ENCODE results near the gene PEX11G.
"Not testable (repeated sequence)": the region's sequence is repeated elsewhere in the genome, so short reads cannot be mapped to it uniquely, and the experiment has no call there.

The PEX11G gene

DNA sequence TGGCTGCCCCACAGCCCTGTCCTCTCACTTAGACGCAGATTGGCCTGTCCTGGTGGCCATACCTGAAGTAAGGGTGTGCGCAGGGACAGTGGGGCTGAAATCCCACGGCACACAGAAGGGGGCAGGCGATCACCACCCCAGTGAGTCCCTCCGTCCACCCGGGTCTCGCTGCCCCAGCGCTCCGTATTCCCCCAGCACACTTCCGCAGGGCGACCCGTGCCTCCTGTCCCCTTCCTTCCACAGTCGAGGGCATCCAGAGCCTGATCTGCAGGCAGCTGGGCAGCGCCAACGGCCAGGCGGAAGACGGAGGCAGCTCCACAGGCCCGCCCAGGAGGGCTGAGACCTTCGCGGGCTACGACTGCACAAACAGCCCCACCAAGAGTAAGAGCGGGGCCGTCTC, 25.3 kb downstream of the PEX11G start:
- no peak for DNase-seq

DNA sequence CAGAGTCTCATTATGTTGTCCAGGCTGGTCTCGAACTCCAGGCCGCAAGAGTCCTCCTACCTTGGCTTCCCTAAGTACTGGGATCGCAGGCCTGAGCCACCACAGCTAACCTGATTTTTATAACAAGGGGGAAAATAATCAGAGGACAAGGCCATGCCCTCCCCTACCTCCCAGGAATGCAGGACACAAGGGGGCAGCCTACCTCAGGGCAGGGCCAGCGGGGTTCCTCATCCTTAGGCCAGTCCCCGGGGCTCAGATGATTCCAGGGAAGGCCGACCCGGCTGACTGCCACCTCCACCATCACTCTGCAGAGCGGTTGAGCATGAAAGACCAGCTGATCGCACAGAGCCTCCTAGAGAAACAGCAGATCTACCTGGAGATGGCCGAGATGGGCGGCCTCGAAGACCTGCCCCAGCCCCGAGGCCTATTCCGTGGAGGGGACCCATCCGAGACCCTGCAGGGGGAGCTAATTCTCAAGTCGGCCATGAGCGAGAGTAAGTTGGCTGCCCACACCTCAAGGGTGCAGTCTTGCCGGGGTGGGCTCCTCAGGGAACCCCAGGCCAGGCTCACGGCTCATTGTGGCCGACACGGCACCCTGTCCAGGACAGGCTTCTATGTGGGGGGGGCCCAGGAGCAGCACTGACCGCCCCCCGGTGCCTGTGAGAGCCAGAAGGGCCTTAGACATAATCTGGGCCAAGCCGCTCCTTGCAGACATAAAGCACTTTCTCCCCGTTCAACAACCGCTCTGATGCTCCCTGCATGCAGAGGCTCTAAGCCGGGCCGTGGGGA, 26.8 kb downstream of the PEX11G start:
- DNase-seq, result no peak

DNA sequence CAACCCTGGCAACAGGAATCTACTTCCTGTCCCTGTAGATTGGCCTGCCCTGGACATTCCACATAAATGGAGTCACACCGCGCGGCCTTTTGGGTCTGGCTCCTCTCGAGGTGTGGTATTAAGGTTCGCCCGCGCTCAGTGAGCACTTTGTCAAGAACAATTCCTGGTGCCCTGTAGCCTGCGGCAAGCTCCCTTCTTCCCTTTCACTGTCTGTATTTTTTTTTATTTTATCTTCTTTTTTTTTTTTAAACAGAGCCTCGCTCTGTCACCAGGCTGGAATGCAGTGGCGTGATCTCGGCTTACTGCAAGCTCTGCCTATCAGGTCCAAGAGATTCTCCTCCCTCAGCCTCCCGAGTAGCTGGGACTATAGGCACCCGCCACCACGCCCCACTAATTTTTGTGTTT, 28.3 kb downstream of the PEX11G start:
- no peak for DNase-seq

DNA sequence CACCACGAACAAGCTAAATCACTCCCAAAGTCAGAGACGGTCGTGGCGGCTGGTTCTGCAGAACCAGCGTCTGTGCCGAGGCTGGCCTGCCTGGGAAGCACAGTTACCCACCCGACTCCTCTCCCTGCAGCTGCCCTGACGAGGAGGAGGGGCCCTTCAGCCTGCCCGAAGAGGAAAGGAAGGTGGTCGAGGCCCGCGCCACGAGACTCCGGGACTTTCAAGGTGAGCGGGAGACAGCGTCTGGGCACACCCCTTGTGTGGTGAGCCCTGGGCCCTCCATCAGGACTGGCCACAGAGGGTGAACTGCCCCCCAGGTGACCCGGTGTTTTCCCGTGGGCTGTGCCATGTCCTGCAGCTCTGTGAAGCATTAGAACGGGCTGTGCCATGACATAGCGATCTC, 29.1 kb downstream of the PEX11G start:
- no peak for DNase-seq

DNA sequence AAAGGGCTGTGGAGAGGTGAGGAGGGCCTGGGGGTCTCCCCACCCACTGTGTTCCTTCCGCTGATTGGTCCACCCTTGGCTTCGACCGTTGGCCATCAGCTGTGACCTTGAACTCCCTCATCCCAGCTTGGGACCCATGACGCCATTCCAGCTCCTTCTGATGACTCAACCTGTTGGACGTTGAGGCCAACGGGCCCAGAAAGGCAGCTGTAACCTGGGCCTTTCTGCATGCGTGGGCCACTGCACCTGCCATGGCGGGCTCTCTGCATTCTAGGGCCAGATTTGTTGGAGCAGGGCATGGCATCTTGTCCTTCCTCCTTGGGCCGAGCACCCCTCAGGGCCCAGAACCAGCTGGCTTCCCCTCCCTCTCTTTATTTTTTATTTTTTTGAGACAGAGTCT, 30.2 kb downstream of the PEX11G start:
- DNase-seq, result no peak

- DNase-seq, result no peak
Measured at GRCh38 chr19:7456964-7457541, 31.8 kb downstream of the PEX11G start.

DNA sequence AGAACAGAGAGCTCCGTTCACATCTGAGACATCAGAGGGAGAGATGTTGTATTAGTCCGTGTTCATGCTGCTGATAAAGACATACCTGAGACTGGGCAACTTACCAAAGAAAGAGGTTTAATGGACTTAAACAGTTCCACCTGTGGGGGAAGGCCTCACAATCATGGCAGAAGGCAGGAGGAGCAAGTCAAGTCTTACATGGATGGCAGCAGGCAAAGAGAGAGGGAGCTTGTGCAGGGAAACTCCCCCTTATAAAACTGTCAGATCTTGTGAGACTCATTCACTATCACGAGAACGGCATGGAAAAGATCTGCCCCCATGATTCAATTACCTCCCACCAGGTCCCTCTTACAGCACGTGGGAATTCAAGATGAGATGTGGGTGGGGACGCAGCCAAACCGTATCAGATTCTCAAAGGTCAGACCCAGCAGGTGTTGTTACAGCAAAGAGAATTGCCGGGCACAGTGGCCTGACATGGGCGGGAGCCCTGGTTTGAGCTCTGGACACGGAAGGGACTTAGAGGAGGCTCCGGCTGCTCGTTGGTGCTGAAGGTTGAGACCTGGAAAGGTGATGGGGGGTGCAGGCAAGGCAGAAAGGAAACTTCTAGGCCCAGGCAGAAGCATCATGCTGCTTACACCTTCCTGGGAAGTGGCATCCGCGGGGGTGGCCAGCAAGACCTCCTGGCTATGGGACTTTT, 33.1 kb downstream of the PEX11G start:
- DNase-seq, result no peak

DNA sequence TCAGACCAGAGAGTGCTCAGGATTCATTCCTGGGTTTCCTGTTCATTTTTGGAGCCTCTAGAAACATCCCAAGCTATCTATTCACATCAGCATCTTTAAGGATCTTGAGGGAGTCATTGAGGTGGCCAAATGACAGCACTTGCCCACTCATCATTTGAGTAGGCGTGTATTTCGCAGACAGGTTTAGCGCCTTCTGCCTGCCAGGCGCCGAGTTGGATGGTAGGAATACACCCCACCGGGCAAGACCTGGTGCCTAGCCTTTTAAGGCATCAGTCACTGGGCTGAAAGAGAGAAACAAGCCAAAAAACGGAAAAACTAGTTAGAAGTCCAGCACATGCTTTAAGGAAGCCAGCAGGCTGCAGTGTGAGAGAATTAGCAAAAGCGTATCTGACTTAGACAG, 33.8 kb downstream of the PEX11G start:
- no peak for DNase-seq

DNA sequence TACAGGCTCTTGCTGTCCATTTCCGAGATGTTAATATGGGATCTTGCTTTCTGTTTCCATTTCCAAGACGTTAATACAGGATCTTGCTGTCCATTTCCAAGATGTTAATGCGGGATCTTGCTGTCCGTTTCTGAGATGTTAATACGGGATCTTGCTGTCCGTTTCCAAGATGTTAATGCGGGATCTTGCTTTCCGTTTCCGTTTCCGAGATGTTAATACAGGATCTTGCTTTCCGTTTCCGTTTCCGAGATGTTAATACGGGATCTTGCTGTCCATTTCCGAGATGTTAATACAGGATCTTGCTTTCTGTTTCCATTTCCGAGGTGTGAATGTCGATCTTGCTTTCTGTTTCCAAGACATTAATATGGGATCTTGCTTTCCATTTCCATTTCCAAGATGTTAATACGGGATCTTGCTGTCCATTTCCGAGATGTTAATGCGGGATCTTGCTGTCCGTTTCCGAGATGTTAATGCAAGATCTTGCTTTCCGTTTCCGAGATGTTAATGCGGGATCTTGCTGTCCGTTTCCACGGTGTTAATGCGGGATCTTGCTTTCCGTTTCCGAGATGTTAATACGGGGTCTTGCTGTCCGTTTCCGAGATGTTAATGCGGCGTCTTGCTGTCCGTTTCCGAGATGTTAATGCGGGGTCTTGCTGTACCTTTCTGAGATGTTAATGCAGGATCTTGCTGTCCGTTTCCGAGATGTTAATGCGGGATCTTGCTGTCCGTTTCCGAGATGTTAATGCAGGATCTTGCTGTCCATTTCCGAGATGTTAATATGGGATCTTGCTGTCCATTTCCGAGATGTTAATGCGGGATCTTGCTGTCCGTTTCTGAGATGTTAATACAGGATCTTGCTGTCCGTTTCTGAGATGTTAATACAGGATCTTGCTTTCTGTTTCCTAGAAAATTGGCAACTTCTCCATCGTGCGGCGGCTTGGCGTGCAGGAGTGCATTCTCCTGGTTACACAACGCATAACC, 38.3 kb downstream of the PEX11G start:
- no peak for DNase-seq

DNA sequence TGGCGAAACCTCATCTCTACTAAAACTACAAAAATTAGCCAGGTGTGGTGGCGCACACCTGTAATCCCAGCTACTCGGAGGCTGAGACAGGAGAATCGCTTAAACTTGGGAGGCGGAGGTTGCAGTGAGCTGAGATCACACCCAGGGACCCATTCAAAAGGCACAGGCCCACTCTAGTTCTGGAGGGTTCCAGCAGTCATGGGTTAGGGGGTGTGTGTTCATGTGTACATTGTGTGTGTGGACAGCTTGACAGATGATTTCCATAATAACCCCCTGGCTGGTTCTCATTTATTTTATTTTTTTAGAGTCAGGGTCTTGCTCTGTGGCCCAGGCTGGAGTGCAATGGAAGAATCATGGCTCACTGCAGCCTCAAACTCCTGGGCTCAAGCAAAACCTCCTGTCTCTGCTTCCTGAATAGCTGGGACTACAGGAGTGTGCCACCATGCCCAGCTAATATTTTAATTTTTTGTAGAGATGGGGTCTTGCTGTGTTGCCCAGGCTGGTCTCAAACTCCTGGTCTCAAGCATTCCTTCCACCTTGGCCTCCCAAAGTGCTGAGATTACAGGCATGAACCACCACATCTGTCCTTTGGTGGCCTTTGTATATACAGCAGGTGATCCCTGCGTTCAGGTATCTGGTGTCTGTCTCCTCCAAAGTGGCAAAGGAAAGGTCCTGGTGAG, 39.3 kb downstream of the PEX11G start:
- DNase-seq, result not testable (repeated sequence)

DNA sequence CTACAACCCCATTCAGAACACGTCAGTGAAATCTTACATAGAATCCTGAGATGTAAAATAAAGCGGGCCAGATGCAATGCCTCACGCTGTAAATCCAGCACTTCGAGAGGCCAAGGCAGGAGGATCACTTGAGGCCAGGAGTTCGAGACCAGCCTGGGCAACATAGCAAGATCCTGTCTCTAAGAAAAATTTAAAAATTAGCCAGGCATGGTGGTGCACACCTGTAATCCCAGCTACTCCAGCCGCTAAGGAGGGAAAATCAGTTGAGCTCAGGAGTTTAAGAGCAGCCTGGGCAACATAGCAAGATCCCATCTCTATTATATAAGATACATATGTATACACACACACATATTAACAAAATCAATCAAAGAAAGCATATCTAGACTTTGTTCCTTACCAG, 41.2 kb downstream of the PEX11G start:
- no peak for DNase-seq

GRCh38 chr19:7445104-7445503, 43.7 kb downstream of the PEX11G start:
- no peak for DNase-seq

DNA sequence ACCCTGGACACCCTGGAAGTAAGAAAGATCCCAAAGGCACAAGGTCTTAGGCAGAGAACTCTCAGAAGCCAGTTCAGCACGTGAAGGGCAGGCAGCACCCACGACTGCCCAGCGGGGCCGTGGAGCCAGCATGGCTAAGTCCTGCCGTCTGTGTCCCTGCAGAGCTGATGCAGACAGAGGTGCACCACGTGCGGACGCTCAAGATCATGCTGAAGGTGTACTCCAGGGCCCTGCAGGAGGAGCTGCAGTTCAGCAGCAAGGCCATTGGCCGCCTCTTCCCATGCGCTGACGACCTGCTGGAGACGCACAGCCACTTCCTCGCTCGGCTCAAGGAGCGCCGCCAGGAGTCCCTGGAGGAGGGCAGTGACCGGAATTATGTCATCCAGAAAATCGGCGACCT, 44.8 kb downstream of the PEX11G start:
- no peak for DNase-seq

- no peak for DNase-seq
Measured at GRCh38 chr19:7442423-7442822, 46.4 kb downstream of the PEX11G start.

GRCh38 chr19:7441468-7442146, 47.2 kb downstream of the PEX11G start:
- DNase-seq, result no peak

DNA sequence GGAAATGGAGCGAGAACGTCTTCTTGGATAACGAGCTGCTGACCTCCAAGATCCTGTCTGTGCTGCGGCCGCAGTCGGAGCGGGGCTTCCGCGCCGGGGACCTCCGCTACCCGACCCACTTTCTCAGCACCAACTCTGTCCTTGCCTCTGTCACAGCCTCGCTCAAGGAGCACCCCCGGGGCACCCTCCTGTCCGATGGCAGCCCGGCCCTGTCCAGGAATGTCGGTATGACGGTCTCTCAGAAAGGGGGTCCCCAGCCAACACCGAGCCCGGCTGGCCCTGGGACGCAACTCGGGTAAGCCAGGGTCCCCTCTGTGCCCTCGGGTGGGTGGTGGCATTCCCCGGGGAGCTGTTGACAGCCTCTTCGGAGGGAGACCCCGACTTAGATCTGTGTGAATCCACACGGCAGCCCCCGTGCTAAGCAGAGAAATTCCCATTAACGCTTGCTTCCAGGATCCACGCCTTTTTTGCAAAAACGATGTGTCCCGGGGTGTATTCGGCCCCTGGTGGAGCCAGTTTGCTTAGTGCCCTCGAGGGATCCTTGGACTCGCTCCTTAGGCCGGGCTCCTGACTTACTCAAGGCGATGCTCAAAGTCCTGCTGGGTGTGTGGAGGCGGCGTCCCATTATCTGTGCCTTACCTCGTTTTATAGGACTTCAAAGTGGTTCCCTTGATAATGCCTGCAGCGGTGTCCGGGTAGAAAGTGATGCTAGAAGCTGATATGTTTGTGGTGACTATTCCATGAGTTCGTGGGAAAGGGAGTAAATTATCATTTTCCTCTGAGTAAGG, 48.5 kb downstream of the PEX11G start:
- no peak for DNase-seq

- DNase-seq, result no peak
Measured at GRCh38 chr19:7435586-7435985, 53.2 kb downstream of the PEX11G start.

- DNase-seq, result no peak
Measured at GRCh38 chr19:7434391-7434790, 54.4 kb downstream of the PEX11G start.

DNA sequence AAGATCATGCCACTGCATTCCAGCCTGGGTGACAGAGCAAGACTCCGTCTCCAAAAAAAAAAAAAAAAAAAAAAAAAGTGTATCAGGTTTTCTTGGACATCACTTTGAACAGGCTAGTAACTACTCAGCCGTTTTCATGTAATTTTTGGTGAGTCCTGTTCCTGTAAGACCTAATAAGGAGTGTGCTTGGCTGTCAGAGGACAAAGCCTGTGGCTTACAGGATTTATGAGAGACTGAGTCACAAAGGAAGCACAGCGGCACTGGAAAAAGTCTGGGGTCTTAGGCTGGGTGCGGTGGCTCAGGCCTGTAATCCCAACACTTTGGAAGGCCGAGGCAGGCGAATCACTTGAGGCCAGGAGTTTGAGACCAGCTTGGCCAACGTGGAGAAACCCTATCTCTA, 55.4 kb downstream of the PEX11G start:
- DNase-seq, result not testable (repeated sequence)

- DNase-seq, result no peak
Measured at GRCh38 chr19:7429638-7430282, 59.1 kb downstream of the PEX11G start.
